GM06990 (cell line): ENCODE data around the gene PEPD.

Experiments
- DNase-seq: peaks from one replicate; pipeline ENCODE4 v3.0.0-alpha.2; 2011; ENCODE audit not compliant: insufficient read length; ENCODE audit errors: extremely low read depth
- H3K27me3 ChIP-seq: replicated peaks from 2 replicates; pipeline ENCODE4 v1.6.0; 2011; ENCODE audit warnings: low read length; ENCODE audit not compliant: control insufficient read depth, insufficient read depth
- H3K36me3 ChIP-seq: 2 replicates; pipeline ENCODE4 v1.5.1; 2011; ENCODE audit warnings: low read length; ENCODE audit not compliant: control insufficient read depth, insufficient read depth
- H3K4me3 ChIP-seq: replicated peaks from 2 replicates; pipeline ENCODE4 v1.5.1; 2011; ENCODE audit warnings: low read depth, mild to moderate bottlenecking, control low read depth, low read length
- TF ChIP-seq, protein P1 (sequence below): IDR thresholded peaks from 2 replicates; pipeline ENCODE4 v1.5.1; 2011; ENCODE audit warnings: low read length, control low read depth, mild to moderate bottlenecking, inconsistent platforms; ENCODE audit not compliant: insufficient read depth, poor library complexity, severe bottlenecking

The PEPD gene

DNA sequence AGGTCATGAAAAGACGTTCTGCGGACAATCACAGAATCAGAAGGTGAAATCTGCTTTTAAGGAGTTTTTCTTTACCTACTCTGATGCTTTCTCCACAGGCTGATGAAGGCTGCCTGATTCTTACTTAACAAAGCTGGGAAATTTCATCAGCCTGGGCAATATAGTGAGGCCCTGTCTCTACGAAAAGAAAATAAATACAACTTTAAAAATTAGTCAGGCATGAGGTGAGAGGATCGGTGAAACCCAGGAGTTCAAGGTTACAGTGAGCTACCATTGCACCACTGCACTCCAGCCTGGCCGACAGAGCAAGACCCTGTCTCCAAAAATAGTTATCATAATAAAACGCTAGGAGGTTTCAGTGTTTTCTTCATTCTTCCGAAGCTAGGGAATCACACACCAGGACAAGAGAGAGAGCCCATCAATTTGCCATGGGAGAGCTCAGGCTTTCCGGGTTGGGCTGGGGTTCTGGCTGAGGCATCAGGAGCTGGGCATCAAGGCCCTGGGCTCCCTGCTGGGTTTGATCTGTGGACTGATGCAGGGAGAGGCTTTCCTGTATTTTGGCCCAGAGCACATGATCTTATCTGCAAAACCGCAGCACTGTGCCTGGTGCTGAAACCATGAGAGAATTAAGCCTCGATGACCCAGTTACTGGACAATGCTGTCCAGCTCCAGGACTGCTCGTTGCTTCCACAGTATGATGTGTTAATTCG lies 173.1 kb downstream of the PEPD start:
- Histone ChIP-seq H3K4me3 (no peak overlapping the region), H3K27me3 (no peaks in the 10 kb centered on the region; the same call in 1 of the 2 replicates), H3K36me3 (no peaks in the 10 kb centered on the region)
- no peak for DNase-seq
- TF ChIP-seq, protein P1, sequence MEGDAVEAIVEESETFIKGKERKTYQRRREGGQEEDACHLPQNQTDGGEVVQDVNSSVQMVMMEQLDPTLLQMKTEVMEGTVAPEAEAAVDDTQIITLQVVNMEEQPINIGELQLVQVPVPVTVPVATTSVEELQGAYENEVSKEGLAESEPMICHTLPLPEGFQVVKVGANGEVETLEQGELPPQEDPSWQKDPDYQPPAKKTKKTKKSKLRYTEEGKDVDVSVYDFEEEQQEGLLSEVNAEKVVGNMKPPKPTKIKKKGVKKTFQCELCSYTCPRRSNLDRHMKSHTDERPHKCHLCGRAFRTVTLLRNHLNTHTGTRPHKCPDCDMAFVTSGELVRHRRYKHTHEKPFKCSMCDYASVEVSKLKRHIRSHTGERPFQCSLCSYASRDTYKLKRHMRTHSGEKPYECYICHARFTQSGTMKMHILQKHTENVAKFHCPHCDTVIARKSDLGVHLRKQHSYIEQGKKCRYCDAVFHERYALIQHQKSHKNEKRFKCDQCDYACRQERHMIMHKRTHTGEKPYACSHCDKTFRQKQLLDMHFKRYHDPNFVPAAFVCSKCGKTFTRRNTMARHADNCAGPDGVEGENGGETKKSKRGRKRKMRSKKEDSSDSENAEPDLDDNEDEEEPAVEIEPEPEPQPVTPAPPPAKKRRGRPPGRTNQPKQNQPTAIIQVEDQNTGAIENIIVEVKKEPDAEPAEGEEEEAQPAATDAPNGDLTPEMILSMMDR, result no peak

DNA sequence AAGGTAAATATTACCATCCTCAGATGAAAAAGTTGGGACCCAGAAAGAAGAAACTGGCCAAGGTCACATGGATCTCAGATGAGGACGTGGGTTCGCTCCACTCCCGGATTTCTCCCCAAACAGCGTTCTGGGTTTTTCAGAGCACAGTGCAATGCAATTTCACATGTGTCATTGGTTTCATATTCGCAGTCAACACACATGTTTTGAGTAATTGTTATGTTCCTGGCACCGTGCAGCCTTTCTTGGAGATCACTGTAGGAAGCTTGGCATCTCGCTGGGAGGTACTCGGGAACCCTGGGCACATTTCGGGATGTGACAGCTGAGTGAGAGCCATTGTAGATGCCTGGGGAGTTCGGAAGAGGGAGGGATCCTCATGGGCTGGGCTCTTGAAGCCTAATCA lies 174.3 kb downstream of the PEPD start:
- Histone ChIP-seq H3K4me3 (no peak overlapping the region), H3K27me3 (no peaks in the 10 kb centered on the region; the same call in 1 of the 2 replicates), H3K36me3 (no peaks in the 10 kb centered on the region)
- TF ChIP-seq, protein P1, result no peak
- no peak for DNase-seq

DNA sequence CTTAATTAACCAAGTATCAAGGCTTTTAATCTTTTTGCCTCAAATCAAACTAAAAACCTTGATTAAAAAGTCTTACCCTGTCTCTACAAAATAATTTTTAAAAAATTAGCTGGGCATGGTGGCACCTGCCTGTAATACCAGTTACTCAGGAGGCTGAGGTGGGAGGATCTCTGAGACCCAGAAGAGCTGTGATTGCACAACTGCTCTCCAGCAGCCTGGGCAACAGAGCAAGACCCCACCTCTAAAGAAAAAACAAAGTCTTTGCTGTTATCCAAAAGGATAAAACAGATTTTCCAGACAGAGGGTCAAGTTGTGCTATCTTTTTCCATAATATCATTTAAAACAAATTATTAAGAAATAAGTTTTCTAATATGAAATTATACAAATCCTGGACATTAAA lies 174.9 kb downstream of the PEPD start:
- TF ChIP-seq, protein P1, result no peak
- Histone ChIP-seq H3K4me3 (no peak overlapping the region), H3K27me3 (no peaks in the 10 kb centered on the region; the same call in 1 of the 2 replicates), H3K36me3 (no peaks in the 10 kb centered on the region)
- DNase-seq, result no peak

DNA sequence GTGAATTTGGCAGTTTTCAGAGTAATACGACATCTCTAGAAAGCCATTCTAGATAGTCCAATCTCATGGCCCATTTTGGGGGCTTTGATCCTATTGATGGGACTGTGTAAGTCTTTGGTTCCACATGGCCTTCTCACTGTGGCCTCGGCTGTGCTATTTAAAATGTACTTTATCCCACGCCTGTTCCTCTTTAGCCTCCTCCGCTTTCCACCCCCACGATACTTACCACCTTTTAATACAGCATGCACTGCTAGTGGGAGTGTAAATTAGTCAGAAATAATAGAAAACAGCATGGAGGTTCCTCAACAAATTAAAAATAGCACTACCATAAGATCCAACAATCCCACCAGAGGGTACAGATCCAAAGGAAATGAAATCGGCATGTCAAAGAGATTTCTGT lies 176.4 kb downstream of the PEPD start:
- H3K27me3 ChIP-seq, result no peaks in the 10 kb centered on the region; the same call in 1 of the 2 replicates

DNA sequence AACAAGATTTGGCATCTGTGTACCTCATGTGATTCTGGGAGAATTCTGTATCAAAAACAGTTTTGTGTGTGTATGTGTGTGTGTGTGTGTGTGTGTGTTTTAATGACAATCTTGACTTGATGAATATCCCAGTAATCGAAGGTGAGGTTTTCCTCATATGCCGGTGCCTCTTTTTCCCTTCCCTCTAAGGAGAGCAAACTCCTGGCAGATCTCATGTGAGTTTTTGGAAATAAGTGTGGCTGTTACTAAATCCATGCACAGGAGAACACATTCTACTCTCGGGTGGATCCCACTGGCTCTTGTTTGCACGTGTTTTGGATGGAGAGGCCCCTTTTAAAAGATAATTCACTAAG lies 177.0 kb downstream of the PEPD start:
- Histone ChIP-seq H3K4me3 (no peak overlapping the region), H3K36me3 (no peaks in the 10 kb centered on the region), H3K27me3 (no peaks in the 10 kb centered on the region; the same call in 1 of the 2 replicates)
- TF ChIP-seq, protein P1, result no peak
- DNase-seq, result no peak

More for the DNA sequence above, 176.4 kb downstream of the PEPD start:
- TF ChIP-seq, protein P1, result no peak
- H3K4me3 ChIP-seq, result no peak overlapping the region
- DNase-seq, result no peak
- H3K36me3 ChIP-seq, result no peaks in the 10 kb centered on the region
